ENCODE measurements around the gene ZNF425.

DNA sequence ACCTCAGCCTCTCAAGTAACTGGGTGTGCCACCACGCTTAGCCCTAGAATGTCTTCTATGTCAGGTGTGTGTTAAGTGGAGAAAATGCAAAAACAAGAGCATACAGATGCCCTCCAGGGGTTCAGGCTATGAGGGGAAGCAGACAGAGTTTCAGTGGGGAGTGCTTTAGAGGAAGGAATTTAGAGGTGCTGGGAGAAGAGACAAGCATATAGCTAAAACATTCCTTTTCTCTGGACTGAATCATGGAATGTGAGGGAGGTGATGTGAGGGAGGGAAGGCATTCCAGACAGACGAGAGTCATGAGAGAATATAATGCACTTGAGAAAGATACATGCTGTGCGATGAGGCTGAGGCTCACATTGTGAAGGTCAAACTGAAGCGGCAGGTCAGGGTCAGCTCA, 29.0 kb downstream of the ZNF425 start:
- TF ChIP-seq, protein P1, sequence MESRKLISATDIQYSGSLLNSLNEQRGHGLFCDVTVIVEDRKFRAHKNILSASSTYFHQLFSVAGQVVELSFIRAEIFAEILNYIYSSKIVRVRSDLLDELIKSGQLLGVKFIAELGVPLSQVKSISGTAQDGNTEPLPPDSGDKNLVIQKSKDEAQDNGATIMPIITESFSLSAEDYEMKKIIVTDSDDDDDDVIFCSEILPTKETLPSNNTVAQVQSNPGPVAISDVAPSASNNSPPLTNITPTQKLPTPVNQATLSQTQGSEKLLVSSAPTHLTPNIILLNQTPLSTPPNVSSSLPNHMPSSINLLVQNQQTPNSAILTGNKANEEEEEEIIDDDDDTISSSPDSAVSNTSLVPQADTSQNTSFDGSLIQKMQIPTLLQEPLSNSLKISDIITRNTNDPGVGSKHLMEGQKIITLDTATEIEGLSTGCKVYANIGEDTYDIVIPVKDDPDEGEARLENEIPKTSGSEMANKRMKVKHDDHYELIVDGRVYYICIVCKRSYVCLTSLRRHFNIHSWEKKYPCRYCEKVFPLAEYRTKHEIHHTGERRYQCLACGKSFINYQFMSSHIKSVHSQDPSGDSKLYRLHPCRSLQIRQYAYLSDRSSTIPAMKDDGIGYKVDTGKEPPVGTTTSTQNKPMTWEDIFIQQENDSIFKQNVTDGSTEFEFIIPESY (CRISPR knock-in tag; IDR thresholded peaks at IDR 0.05), result no peak
- no peak for TF ChIP-seq ZNF384 (IDR thresholded peaks at IDR 0.05; ENCODE audit: low read depth, low read length)
- TF ChIP-seq EWSR1 (IDR thresholded peaks at IDR 0.05; ENCODE audit: borderline replicate concordance, low read depth, partially characterized antibody), result no peak
- TF ChIP-seq, protein P2, sequence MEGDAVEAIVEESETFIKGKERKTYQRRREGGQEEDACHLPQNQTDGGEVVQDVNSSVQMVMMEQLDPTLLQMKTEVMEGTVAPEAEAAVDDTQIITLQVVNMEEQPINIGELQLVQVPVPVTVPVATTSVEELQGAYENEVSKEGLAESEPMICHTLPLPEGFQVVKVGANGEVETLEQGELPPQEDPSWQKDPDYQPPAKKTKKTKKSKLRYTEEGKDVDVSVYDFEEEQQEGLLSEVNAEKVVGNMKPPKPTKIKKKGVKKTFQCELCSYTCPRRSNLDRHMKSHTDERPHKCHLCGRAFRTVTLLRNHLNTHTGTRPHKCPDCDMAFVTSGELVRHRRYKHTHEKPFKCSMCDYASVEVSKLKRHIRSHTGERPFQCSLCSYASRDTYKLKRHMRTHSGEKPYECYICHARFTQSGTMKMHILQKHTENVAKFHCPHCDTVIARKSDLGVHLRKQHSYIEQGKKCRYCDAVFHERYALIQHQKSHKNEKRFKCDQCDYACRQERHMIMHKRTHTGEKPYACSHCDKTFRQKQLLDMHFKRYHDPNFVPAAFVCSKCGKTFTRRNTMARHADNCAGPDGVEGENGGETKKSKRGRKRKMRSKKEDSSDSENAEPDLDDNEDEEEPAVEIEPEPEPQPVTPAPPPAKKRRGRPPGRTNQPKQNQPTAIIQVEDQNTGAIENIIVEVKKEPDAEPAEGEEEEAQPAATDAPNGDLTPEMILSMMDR (IDR thresholded peaks at IDR 0.05 in 2 of 3, conservative IDR thresholded peaks at IDR 0.05 in 1 of 3; ENCODE audit: insufficient read depth in 2 of 3, low read depth in 1 of 3, low read length in 3 of 3), result no peak

Measured in K562 (cell line).